K562 (cell line): ENCODE measurements around the gene RPRD1B. TPM values are rescaled to one million over a fixed set of nuclear protein-coding genes. Genes with fewer than 3 reads are reported as not detected.

ENCODE experiments used
- ATAC-seq: fragments of 200-7000 bp; cut with Tn5 transposase; 3 replicates; pipeline ENCODE4 v1.9.1; 2020; ENCODE audit warnings: moderate library complexity
- BruUV-seq: library from RNA; stranded (reverse); fragments of 400-500 nt; replicated peaks from 2 replicates; lab custom pipeline; 2021; lab: Mats Ljungman, UMichigan
- CTCF ChIA-PET: fragments of 300-600 bp; formaldehyde crosslinking; extraction: SDS; loops from one replicate; lab custom pipeline; 2021; ENCODE audit warnings: low intra/inter-chr PET ratio; lab: Yijun Ruan, JAX
- POLR2A ChIA-PET: fragments of 300-600, 350-650 bp; sonication (Branson Sonifier 250); formaldehyde crosslinking; extraction: SDS; loops from one replicate; lab custom pipeline; 2021; ENCODE audit warnings: antibody characterized with exemption, inconsistent platforms; lab: Yijun Ruan, JAX
- DNase-seq, 4 experiments: peaks; one replicate each; pipeline versions ENCODE4 v3.0.0 to v3.0.0-alpha.2; 2011 to 2018; ENCODE audit warnings: low spot score in 3 of 4, mixed read lengths in 3 of 4; ENCODE audit errors: extremely low read depth in 1 of 4
- FAIRE-seq: peaks from 2 replicates; lab custom pipeline; 2011; peaks lifted over from hg19 to GRCh38; lab: Jason Lieb, UNC
- H2AFZ ChIP-seq: 2 replicates; pipeline ENCODE4 v1.6.0; 2011; ENCODE audit warnings: low read depth, low read length, control low read depth, inconsistent platforms
- H3K27ac ChIP-seq: fragments of 200-600 bp; 3 replicates; pipeline ENCODE4 v1.8.0; 2011; ENCODE audit warnings: low read depth, mild to moderate bottlenecking, control low read depth, inconsistent platforms, low read length, moderate library complexity, mixed read lengths; ENCODE audit errors: extremely low read depth
- H3K27me3 ChIP-seq, 2 experiments: fragments of 300-600 bp in 1 of 2; 2 replicates in 1 of 2; 3 replicates in 1 of 2; pipeline versions ENCODE4 v1.6.0 to v1.8.0; 2011; ENCODE audit warnings: inconsistent platforms in 2 of 2, low read length in 2 of 2, mild to moderate bottlenecking in 1 of 2, mixed read lengths in 1 of 2, moderate library complexity in 1 of 2; ENCODE audit not compliant: control insufficient read depth in 2 of 2, insufficient read depth in 2 of 2
- H3K36me3 ChIP-seq: fragments of 300-600 bp; 3 replicates; pipeline ENCODE4 v1.8.0; 2011; ENCODE audit warnings: mild to moderate bottlenecking, low read length, inconsistent platforms; ENCODE audit not compliant: control insufficient read depth, insufficient read depth
- H3K4me1 ChIP-seq, 2 experiments: fragments of 200-600 bp in 1 of 2; replicated peaks in 1 of 2; 2 replicates in 1 of 2; 3 replicates in 1 of 2; pipeline versions ENCODE4 v1.5.1 to v1.8.0; 2011; ENCODE audit warnings: inconsistent platforms in 2 of 2, low read length in 2 of 2, mild to moderate bottlenecking in 1 of 2, mixed read lengths in 1 of 2, moderate library complexity in 1 of 2; ENCODE audit not compliant: control insufficient read depth in 2 of 2, insufficient read depth in 2 of 2
- H3K4me2 ChIP-seq: 2 replicates; pipeline ENCODE4 v1.6.1; 2011; ENCODE audit warnings: low read length, control low read depth, inconsistent platforms, mixed read lengths; ENCODE audit not compliant: insufficient read depth
- H3K4me3 ChIP-seq: fragments of 200-600 bp; sonication (generic), shearing (Covaris generic); 2 replicates; pipeline ENCODE4 v1.5.1; 2016; ENCODE audit warnings: control low read depth, inconsistent platforms
- H3K79me2 ChIP-seq: fragments of 200-600 bp; 3 replicates; pipeline ENCODE4 v1.8.0; 2011; ENCODE audit warnings: low read length, inconsistent platforms; ENCODE audit not compliant: control insufficient read depth, insufficient read depth
- H3K9ac ChIP-seq, 2 experiments: 2 replicates each; pipeline versions ENCODE4 v1.6.0 to v1.6.1; 2011; ENCODE audit warnings: low read depth in 2 of 2, low read length in 2 of 2, control low read depth in 1 of 2, inconsistent platforms in 1 of 2, mild to moderate bottlenecking in 1 of 2, mixed read lengths in 1 of 2; ENCODE audit not compliant: insufficient read depth in 1 of 2
- H3K9me1 ChIP-seq: one replicate; pipeline ENCODE4 v1.6.0; 2011; ENCODE audit warnings: inconsistent platforms, mild to moderate bottlenecking, low read length, moderate library complexity; ENCODE audit not compliant: control insufficient read depth, insufficient read depth
- H3K9me3 ChIP-seq: replicated peaks from 2 replicates; pipeline ENCODE4 v1.5.1; 2011; ENCODE audit warnings: low read depth, low read length, inconsistent platforms; ENCODE audit not compliant: control insufficient read depth, insufficient read depth
- H4K20me1 ChIP-seq: replicated peaks from 2 replicates; pipeline ENCODE4 v1.6.1; 2011; ENCODE audit warnings: low read length, inconsistent platforms, mixed read lengths; ENCODE audit not compliant: control insufficient read depth, insufficient read depth
- ESRRA ChIP-seq: fragments of 450-650 bp; IDR thresholded peaks from 2 replicates; pipeline ENCODE4 v1.6.1; 2014; ENCODE audit warnings: low read depth, mild to moderate bottlenecking, moderate library complexity, borderline replicate concordance
- MXD1 ChIP-seq: fragments of 250-450 bp; sonication (Bioruptor Pico); IDR thresholded peaks from 2 replicates; pipeline ENCODE4 v1.8.0; 2021; ENCODE audit warnings: borderline replicate concordance, mild to moderate bottlenecking, moderate library complexity; ENCODE audit not compliant: poor library complexity, severe bottlenecking
- TAL1 ChIP-seq: fragments of 450-650 bp; IDR thresholded peaks from 2 replicates; pipeline ENCODE4 v1.6.1; 2016; ENCODE audit warnings: mild to moderate bottlenecking
- TOE1 ChIP-seq, 2 experiments: fragments of 450-650 bp in 1 of 2; sonication (generic) in 1 of 2; formaldehyde crosslinking in 1 of 2; IDR thresholded peaks; 2 replicates each; pipeline versions ENCODE4 v1.7.1 to v1.8.0; 2016 to 2022; ENCODE audit warnings: borderline replicate concordance in 2 of 2, mild to moderate bottlenecking in 2 of 2, antibody characterized with exemption in 1 of 2, inconsistent platforms in 1 of 2, low read depth in 1 of 2, missing genetic modification reagents in 1 of 2, moderate library complexity in 1 of 2
- XRCC3 ChIP-seq: fragments of 450-650 bp; IDR thresholded peaks from 2 replicates; pipeline ENCODE4 v1.6.1; 2017; ENCODE audit warnings: mild to moderate bottlenecking, moderate library complexity
- ZNF592 ChIP-seq: fragments of 450-650 bp; IDR thresholded peaks from 2 replicates; pipeline ENCODE4 v1.6.1; 2017; ENCODE audit warnings: antibody characterized with exemption, mild to moderate bottlenecking
- WGBS: fragments of 100-300 bp; shearing (Covaris generic); methylation state at CpG from one replicate; pipeline ENCODE4 v1.1.6; 2016; ENCODE audit warnings: low coverage, mixed read lengths; ENCODE audit not compliant: insufficient coverage; ENCODE audit errors: missing lambda C conversion rate; 5-methylcytosine and 5-hydroxymethylcytosine counted together
- in situ Hi-C: fragments of 300-500 bp; cut with MboI; formaldehyde crosslinking; loops from 4 replicates; pipeline ENCODE4 v1.15.0; 2018; ENCODE audit warnings: inconsistent platforms, mixed read lengths
- intact Hi-C: fragments of 100-400 bp; cut with micrococcal nuclease; formaldehyde crosslinking; loops from 2 replicates; pipeline ENCODE4 v1.14.2; 2022
- polyA plus RNA-seq, 8 experiments: library from polyadenylated mRNA; depleted of rRNA in 4 of 8; stranded (reverse) in 5 of 8; unstranded in 3 of 8; fragments of >200 nt; fragmentation: Nextera tagmentation in 2 of 8; fragmentation: Illumina TruSeq in 1 of 8; extraction: Ambion mirVana in 2 of 8; extraction: Trizol in 1 of 8; gene quantifications; 2 replicates each; pipeline versions ENCODE4 v1.2.1 to v1.2.3, GENCODE V29; 2011 to 2014; ENCODE audit warnings: inconsistent platforms in 1 of 8, missing spikeins in 1 of 8
- total RNA-seq, 7 experiments: library from RNA; depleted of rRNA in 6 of 7; stranded (reverse); fragments of >200 nt in 6 of 7; fragmentation: Illumina TruSeq in 2 of 7; extraction: Trizol in 2 of 7; gene quantifications; 2 replicates each; pipeline versions ENCODE4 v1.2.1 to v1.2.3, GENCODE V29; 2011 to 2021; ENCODE audit warnings: low replicate concordance in 1 of 7
- TF ChIP-seq, protein P1 (sequence below): fragments of 450-650 bp; conservative IDR thresholded peaks from 2 replicates; pipeline ENCODE4 v1.6.1; 2016; ENCODE audit warnings: missing genetic modification characterization, low read depth, mild to moderate bottlenecking, missing compliant biosample characterization, moderate library complexity

Gene RPRD1B
- total and polyA plus RNA-seq, 9 of the 15 experiments (the other 6 are each of a cell fraction or from before 2014, with no cell fraction given), result 5.5 to 43.0 (median 24.4) TPM

DNA sequence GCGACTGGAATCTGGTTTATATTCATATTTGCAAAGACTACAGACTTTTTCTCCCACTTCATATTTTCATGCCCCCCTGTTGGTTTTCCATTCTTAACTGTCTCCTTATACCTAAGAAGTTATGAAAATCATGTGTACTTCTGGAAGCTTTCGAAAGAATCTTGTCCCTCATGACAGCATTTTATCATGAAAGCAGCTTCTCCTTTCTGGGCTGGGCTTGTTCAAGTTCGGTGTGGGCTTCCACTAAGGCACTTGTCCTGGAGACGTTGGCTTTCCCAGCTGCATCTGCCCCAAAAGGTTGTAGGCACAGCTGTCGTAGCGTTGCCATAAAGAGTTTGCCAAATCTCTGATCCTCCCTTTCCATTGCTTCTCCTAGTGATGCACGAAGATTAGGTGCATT lies 56.5 kb downstream of the RPRD1B start:
- DNase-seq (no peak), FAIRE-seq (no peak), ATAC-seq (no peak)
- H3K79me2 ChIP-seq, result no peaks in the 10 kb centered on the region
- H3K4me3 ChIP-seq, result no peak overlapping the region
- intact Hi-C loops (no loop called here), in situ Hi-C loops (no loop called here)
- peaks cover 73% of the 10 kb centered on the region for H3K36me3 ChIP-seq
- H3K9me3 ChIP-seq, result no peaks in the 10 kb centered on the region
- TF ChIP-seq ZNF592 (no peak), XRCC3 (no peak), MXD1 (CRISPR knock-in tag) (no peak), TAL1 (no peak), TOE1 (IDR thresholded peaks at IDR 0.05; ENCODE audit: borderline replicate concordance) (no peak), TOE1 (CRISPR knock-in tag; IDR thresholded peaks at IDR 0.05; ENCODE audit: borderline replicate concordance, low read depth) (no peak), ESRRA (no peak)
- TF ChIP-seq, protein P1, sequence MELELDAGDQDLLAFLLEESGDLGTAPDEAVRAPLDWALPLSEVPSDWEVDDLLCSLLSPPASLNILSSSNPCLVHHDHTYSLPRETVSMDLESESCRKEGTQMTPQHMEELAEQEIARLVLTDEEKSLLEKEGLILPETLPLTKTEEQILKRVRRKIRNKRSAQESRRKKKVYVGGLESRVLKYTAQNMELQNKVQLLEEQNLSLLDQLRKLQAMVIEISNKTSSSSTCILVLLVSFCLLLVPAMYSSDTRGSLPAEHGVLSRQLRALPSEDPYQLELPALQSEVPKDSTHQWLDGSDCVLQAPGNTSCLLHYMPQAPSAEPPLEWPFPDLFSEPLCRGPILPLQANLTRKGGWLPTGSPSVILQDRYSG (tag), result no peak
- H3K9ac ChIP-seq, result no peak overlapping the region
- H3K27me3 ChIP-seq, result no peaks in the 10 kb centered on the region
- H3K4me1 ChIP-seq, result peaks cover 2 to 49% of the 10 kb centered on the region in 2 experiments; a peak in 4 of 5 replicates
- no peak overlapping the region for H3K4me2 ChIP-seq
- POLR2A ChIA-PET, result interaction anchor here (0.7 to 1.6 kb wide), 2 partner anchors 17 to 28 kb away, joined by 3 to 6 read pairs; no protein-coding TSS in a partner anchor
- H3K27ac ChIP-seq, result no peak overlapping the region
- H2AFZ ChIP-seq, result no peak overlapping the region
- no peaks in the 10 kb centered on the region; the same call in 1 of the 2 replicates for H4K20me1 ChIP-seq
- 82% methylated on average over 7 of the region's 7 CpGs for WGBS
- H3K9me1 ChIP-seq, result no peaks in the 10 kb centered on the region
- BruUV-seq, result no TSS peak
- CTCF ChIA-PET, result no interaction called here
